GM12878 (cell line): Measurements from ENCODE around the gene TEN1. TPM values are rescaled to one million over a fixed set of nuclear protein-coding genes. Genes with fewer than 3 reads are reported as not detected.

ENCODE experiments used
- ATAC-seq: fragments of 200-7000 bp; cut with Tn5 transposase; 3 replicates; pipeline ENCODE4 v1.9.1; 2020; ENCODE audit warnings: mild to moderate bottlenecking, moderate library complexity
- BruUV-seq: library from RNA; stranded (reverse); fragments of 400-500 nt; replicated peaks from 2 replicates; lab custom pipeline; 2021; lab: Mats Ljungman, UMichigan
- CTCF ChIA-PET: fragments of 300-600 bp; sonication (Branson Sonifier 250); formaldehyde crosslinking; extraction: SDS; loops from one replicate; lab custom pipeline; 2021; ENCODE audit warnings: inconsistent platforms; lab: Yijun Ruan, JAX
- POLR2A ChIA-PET: fragments of 350-600 bp; formaldehyde crosslinking; extraction: SDS; loops from one replicate; lab custom pipeline; 2021; ENCODE audit warnings: inconsistent platforms; lab: Charles Lee
- RAD21 ChIA-PET: fragments of 300-600 bp; sonication (Branson Sonifier 250); formaldehyde crosslinking; loops from one replicate; lab custom pipeline; 2023; ENCODE audit warnings: antibody characterized with exemption; ENCODE audit not compliant: unreplicated experiment; lab: Charles Lee
- SMC1A ChIA-PET: fragments of 300-600 bp; sonication (Branson Sonifier 250); formaldehyde crosslinking; loops from one replicate; lab custom pipeline; 2023; ENCODE audit not compliant: unreplicated experiment, uncharacterized antibody; lab: Charles Lee
- DNase-seq: peaks from one replicate; pipeline ENCODE4 v3.0.0-alpha.2; 2011; ENCODE audit warnings: low read depth, low spot score
- FAIRE-seq: peaks from 3 replicates; lab custom pipeline; 2011; peaks lifted over from hg19 to GRCh38; lab: Jason Lieb, UNC
- H2AFZ ChIP-seq: 2 replicates; pipeline ENCODE4 v1.6.0; 2011; ENCODE audit warnings: low read depth, low read length, control low read depth; ENCODE audit not compliant: control insufficient read depth
- H3K27ac ChIP-seq: 2 replicates; pipeline ENCODE4 v1.5.1; 2011; ENCODE audit warnings: control low read depth; ENCODE audit not compliant: control insufficient read depth, insufficient read depth
- H3K27me3 ChIP-seq, 2 experiments: replicated peaks in 1 of 2; 2 replicates each; pipeline versions ENCODE4 v1.6.0 to v1.6.1; 2011; ENCODE audit warnings: low read length in 1 of 2; ENCODE audit not compliant: control insufficient read depth in 2 of 2, insufficient read depth in 2 of 2
- H3K36me3 ChIP-seq, 2 experiments: 2 replicates each; pipeline ENCODE4 v1.5.1; 2011; ENCODE audit warnings: low read length in 1 of 2; ENCODE audit not compliant: control insufficient read depth in 2 of 2, insufficient read depth in 2 of 2
- H3K4me1 ChIP-seq: 2 replicates; pipeline ENCODE4 v1.6.1; 2011; ENCODE audit warnings: mild to moderate bottlenecking, low read length, moderate library complexity, mixed read lengths; ENCODE audit not compliant: control insufficient read depth, insufficient read depth
- H3K4me2 ChIP-seq: 2 replicates; pipeline ENCODE4 v1.6.0; 2011; ENCODE audit warnings: control low read depth; ENCODE audit not compliant: control insufficient read depth, insufficient read depth
- H3K4me3 ChIP-seq: fragments of 200-600 bp; sonication (generic); 2 replicates; pipeline ENCODE4 v1.5.1; 2016
- H3K79me2 ChIP-seq: 2 replicates; pipeline ENCODE4 v1.6.0; 2011; ENCODE audit warnings: low read length; ENCODE audit not compliant: control insufficient read depth, insufficient read depth
- H3K9ac ChIP-seq: 2 replicates; pipeline ENCODE4 v1.8.0; 2011; ENCODE audit warnings: low read length, control low read depth, mixed read lengths; ENCODE audit not compliant: control insufficient read depth, insufficient read depth
- H3K9me3 ChIP-seq: replicated peaks from 3 replicates; pipeline ENCODE4 v1.5.1; 2011; ENCODE audit warnings: mild to moderate bottlenecking, low read length; ENCODE audit not compliant: control insufficient read depth, insufficient read depth
- H4K20me1 ChIP-seq: 2 replicates; pipeline ENCODE4 v1.6.0; 2011; ENCODE audit not compliant: control insufficient read depth, insufficient read depth
- BHLHE40 ChIP-seq, 2 experiments: fragments of 450-650 bp in 1 of 2; IDR thresholded peaks; 2 replicates each; pipeline ENCODE4 v1.6.1; 2011 to 2017; ENCODE audit warnings: low read depth in 2 of 2, borderline replicate concordance in 1 of 2, improper control_type of control experiment in 1 of 2, low read length in 1 of 2, mild to moderate bottlenecking in 1 of 2
- ESRRA ChIP-seq: IDR thresholded peaks from 2 replicates; pipeline ENCODE4 v1.6.1; 2012; ENCODE audit warnings: mild to moderate bottlenecking, low read length, improper control_type of control experiment
- FOXM1 ChIP-seq: IDR thresholded peaks from 2 replicates; pipeline ENCODE4 v1.6.1; 2012; ENCODE audit warnings: low read depth, mild to moderate bottlenecking, inconsistent platforms, low read length, moderate library complexity
- HDAC2 ChIP-seq: fragments of 200-600 bp; sonication (generic); IDR thresholded peaks from 2 replicates; pipeline ENCODE4 v1.6.1; 2017
- IKZF2 ChIP-seq, 2 experiments: fragments of 450-650 bp; IDR thresholded peaks; 2 replicates each; pipeline ENCODE4 v1.6.1; 2017; ENCODE audit warnings: mild to moderate bottlenecking in 2 of 2, moderate library complexity in 2 of 2
- KAT2A ChIP-seq: conservative IDR thresholded peaks from 2 replicates; pipeline ENCODE4 v1.6.1; 2011; ENCODE audit warnings: low read depth, low read length; ENCODE audit not compliant: control insufficient read depth
- LARP7 ChIP-seq: fragments of 450-650 bp; IDR thresholded peaks from 2 replicates; pipeline ENCODE4 v1.6.1; 2017; ENCODE audit warnings: mild to moderate bottlenecking
- NFYB ChIP-seq: IDR thresholded peaks from 2 replicates; pipeline ENCODE4 v1.6.1; 2011; ENCODE audit warnings: low read depth, mild to moderate bottlenecking, low read length, improper control_type of control experiment, moderate library complexity; ENCODE audit not compliant: insufficient read depth
- NR2C2 ChIP-seq: IDR thresholded peaks from 2 replicates; pipeline ENCODE4 v1.6.1; 2011; ENCODE audit warnings: borderline replicate concordance, low read depth; ENCODE audit not compliant: control insufficient read depth, insufficient read length
- NR2F1 ChIP-seq: fragments of 450-650 bp; conservative IDR thresholded peaks from 2 replicates; pipeline ENCODE4 v1.6.1; 2017; ENCODE audit warnings: mild to moderate bottlenecking
- RFX5 ChIP-seq: IDR thresholded peaks from 2 replicates; pipeline ENCODE4 v1.6.1; 2011; ENCODE audit warnings: low read depth, low read length, improper control_type of control experiment
- SMAD5 ChIP-seq: IDR thresholded peaks from 2 replicates; pipeline ENCODE4 v1.6.1; 2016; ENCODE audit warnings: antibody characterized with exemption, low read depth
- SMC3 ChIP-seq: IDR thresholded peaks from 2 replicates; pipeline ENCODE4 v1.6.1; 2011; ENCODE audit warnings: low read length, improper control_type of control experiment, borderline replicate concordance
- ZSCAN29 ChIP-seq: fragments of 450-650 bp; IDR thresholded peaks from 2 replicates; pipeline ENCODE4 v1.6.1; 2017; ENCODE audit warnings: mild to moderate bottlenecking, moderate library complexity
- WGBS: methylation state at CpG from one replicate; pipeline ENCODE4 v1.1.6; 2016; ENCODE audit warnings: low lambda C conversion rate; ENCODE audit not compliant: insufficient replicate concordance, insufficient coverage; ENCODE audit errors: missing lambda C conversion rate; 5-methylcytosine and 5-hydroxymethylcytosine counted together
- in situ Hi-C: fragments of 300-500 bp; cut with MboI; formaldehyde crosslinking; loops from 9 replicates; pipeline ENCODE4 v1.14.3; 2018; ENCODE audit warnings: mixed read lengths
- intact Hi-C: fragments of 100-400 bp; cut with micrococcal nuclease; formaldehyde crosslinking; loops from one replicate; pipeline ENCODE4 v1.14.2; 2022; ENCODE audit not compliant: unreplicated experiment
- polyA plus RNA-seq, 11 experiments: library from polyadenylated mRNA; depleted of rRNA in 4 of 11; unstranded in 6 of 11; stranded (reverse) in 5 of 11; fragments of >200 nt; fragmentation: Nextera tagmentation in 4 of 11; fragmentation: Illumina TruSeq in 1 of 11; extraction: Ambion mirVana in 4 of 11; extraction: Trizol in 1 of 11; gene quantifications; 1 replicate in 1 of 11; 2 replicates in 10 of 11; pipeline versions ENCODE4 v1.2.1 to v1.2.3, GENCODE V29; 2011 to 2016; ENCODE audit warnings: inconsistent platforms in 2 of 11, missing spikeins in 2 of 11, low read depth in 1 of 11
- total RNA-seq, 4 experiments: library from RNA; depleted of rRNA in 3 of 4; stranded (reverse); fragments of >200 nt in 3 of 4; fragmentation: Illumina TruSeq in 1 of 4; extraction: Trizol in 1 of 4; gene quantifications; 2 replicates each; pipeline versions ENCODE4 v1.2.1 to v1.2.3, GENCODE V29; 2013 to 2021
- TF ChIP-seq, protein P1 (sequence below): IDR thresholded peaks from 2 replicates; pipeline ENCODE4 v1.6.1; 2012; ENCODE audit warnings: low read length, inconsistent platforms
- TF ChIP-seq, protein P2 (sequence below): IDR thresholded peaks from 2 replicates; pipeline ENCODE4 v1.6.1; 2012; ENCODE audit warnings: low read depth, low read length, improper control_type of control experiment

TEN1 gene
- total and polyA plus RNA-seq, 10 of the 15 experiments (the other 5 are each of a cell fraction or from before 2014, with no cell fraction given), result 1.1 to 33.1 (median 17.4) TPM

- TF ChIP-seq, protein P1, sequence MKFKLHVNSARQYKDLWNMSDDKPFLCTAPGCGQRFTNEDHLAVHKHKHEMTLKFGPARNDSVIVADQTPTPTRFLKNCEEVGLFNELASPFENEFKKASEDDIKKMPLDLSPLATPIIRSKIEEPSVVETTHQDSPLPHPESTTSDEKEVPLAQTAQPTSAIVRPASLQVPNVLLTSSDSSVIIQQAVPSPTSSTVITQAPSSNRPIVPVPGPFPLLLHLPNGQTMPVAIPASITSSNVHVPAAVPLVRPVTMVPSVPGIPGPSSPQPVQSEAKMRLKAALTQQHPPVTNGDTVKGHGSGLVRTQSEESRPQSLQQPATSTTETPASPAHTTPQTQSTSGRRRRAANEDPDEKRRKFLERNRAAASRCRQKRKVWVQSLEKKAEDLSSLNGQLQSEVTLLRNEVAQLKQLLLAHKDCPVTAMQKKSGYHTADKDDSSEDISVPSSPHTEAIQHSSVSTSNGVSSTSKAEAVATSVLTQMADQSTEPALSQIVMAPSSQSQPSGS, result no peak
- no peak for TF ChIP-seq NR2C2
Measured at GRCh38 chr17:75959051-75959838, 19.8 kb upstream of the TEN1 start (continued).

- no peak overlapping the region for H3K9ac ChIP-seq
Measured at GRCh38 chr17:75959839-75960511, 19.1 kb upstream of the TEN1 start.

More at GRCh38 chr17:75959839-75960511, 19.1 kb upstream of the TEN1 start:
- BruUV-seq, result no TSS peak
- ATAC-seq (no peak), FAIRE-seq (no peak), DNase-seq (no peak)
- H3K27me3 ChIP-seq, result no peaks in the 10 kb centered on the region
- no peak overlapping the region for H2AFZ ChIP-seq
- ChIA-PET RAD21 (no interaction called here), CTCF (interaction anchor here (0.9 to 1.3 kb wide), 3 partner anchors 40 to 194 kb away, joined by 3 read pairs; no protein-coding TSS in a partner anchor), SMC1A (no interaction called here), POLR2A (no interaction called here)
- H4K20me1 ChIP-seq, result no peaks in the 10 kb centered on the region
- H3K4me3 ChIP-seq, result no peak overlapping the region
- peaks cover 0 to 14% of the 10 kb centered on the region in 2 experiments; a peak in 3 of 4 replicates for H3K36me3 ChIP-seq
- H3K4me1 ChIP-seq, result no peaks in the 10 kb centered on the region
- no peaks in the 10 kb centered on the region for H3K9me3 ChIP-seq
- in situ Hi-C loops (no loop called here), intact Hi-C loops (no loop called here)
- H3K4me2 ChIP-seq, result no peak overlapping the region
- no peak for TF ChIP-seq SMAD5
- no peak for TF ChIP-seq LARP7
- TF ChIP-seq FOXM1, result no peak
- TF ChIP-seq NFYB, result no peak
- no peak for TF ChIP-seq RFX5
- TF ChIP-seq IKZF2 (IDR thresholded peaks at IDR 0.05), result no peak
- TF ChIP-seq, protein P2, sequence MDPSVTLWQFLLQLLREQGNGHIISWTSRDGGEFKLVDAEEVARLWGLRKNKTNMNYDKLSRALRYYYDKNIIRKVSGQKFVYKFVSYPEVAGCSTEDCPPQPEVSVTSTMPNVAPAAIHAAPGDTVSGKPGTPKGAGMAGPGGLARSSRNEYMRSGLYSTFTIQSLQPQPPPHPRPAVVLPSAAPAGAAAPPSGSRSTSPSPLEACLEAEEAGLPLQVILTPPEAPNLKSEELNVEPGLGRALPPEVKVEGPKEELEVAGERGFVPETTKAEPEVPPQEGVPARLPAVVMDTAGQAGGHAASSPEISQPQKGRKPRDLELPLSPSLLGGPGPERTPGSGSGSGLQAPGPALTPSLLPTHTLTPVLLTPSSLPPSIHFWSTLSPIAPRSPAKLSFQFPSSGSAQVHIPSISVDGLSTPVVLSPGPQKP, result no peak
- TF ChIP-seq ZSCAN29, result no peak
- no peak for TF ChIP-seq NR2F1
- no peak for TF ChIP-seq HDAC2
- no peak for TF ChIP-seq KAT2A
- TF ChIP-seq SMC3, result no peak
- TF ChIP-seq ESRRA, result no peak
- TF ChIP-seq BHLHE40 (IDR thresholded peaks at IDR 0.05; ENCODE audit: borderline replicate concordance in 1 of 2, low read depth in 2 of 2, low read length in 1 of 2), result no peak
- no peak overlapping the region for H3K27ac ChIP-seq
- H3K79me2 ChIP-seq, result no peaks in the 10 kb centered on the region; the same call in 1 of the 2 replicates
- 92% methylated on average over 11 of the region's 11 CpGs for WGBS
